Activated CD4-positive, alpha-beta T cell treated with anti-CD3 and anti-CD28 coated beads for 36 hours (primary cell): ENCODE results near the gene EBF4. TPM values are rescaled to one million over a fixed set of nuclear protein-coding genes. Genes with fewer than 3 reads are reported as not detected.
A peak's percentile ranks its signal among the peaks of the same experiment; 100 is the strongest.

ENCODE experiments used
- ATAC-seq: fragments of 200-7000 bp; cut with Tn5 transposase; one replicate; pipeline ENCODE4 v1.10.0; 2021; ENCODE audit warnings: mild to moderate bottlenecking, moderate library complexity
- CTCF ChIA-PET: fragments of 350-600 bp; sonication (Branson Sonifier 250); formaldehyde crosslinking; loops from one replicate; lab custom pipeline; 2021; ENCODE audit warnings: antibody characterized with exemption; lab: Charles Lee
- POLR2A ChIA-PET: fragments of 350-600 bp; sonication (Branson Sonifier 250); formaldehyde crosslinking; loops from one replicate; lab custom pipeline; 2021; ENCODE audit warnings: antibody characterized with exemption, inconsistent platforms; lab: Charles Lee
- DNase-seq: peaks from one replicate; pipeline ENCODE4 v3.0.0-alpha.2; 2020
- H3K27ac Mint-ChIP-seq: one replicate; pipeline ENCODE4 v1.8.0; 2021; ENCODE audit warnings: mixed read lengths
- H3K27me3 Mint-ChIP-seq: one replicate; pipeline ENCODE4 v1.8.0; 2021; ENCODE audit warnings: mixed read lengths
- H3K36me3 Mint-ChIP-seq: one replicate; pipeline ENCODE4 v1.8.0; 2021; ENCODE audit warnings: low read depth, mixed read lengths
- H3K4me1 Mint-ChIP-seq: one replicate; pipeline ENCODE4 v1.8.0; 2021; ENCODE audit warnings: mixed read lengths
- H3K4me3 Mint-ChIP-seq: one replicate; pipeline ENCODE4 v1.8.0; 2021; ENCODE audit warnings: mild to moderate bottlenecking, moderate library complexity, mixed read lengths
- H3K9me3 Mint-ChIP-seq: one replicate; pipeline ENCODE4 v1.8.0; 2021; ENCODE audit warnings: low read depth, mixed read lengths
- intact Hi-C, 2 experiments: fragments of 100-400 bp; cut with DNase I in 1 of 2; cut with micrococcal nuclease in 1 of 2; formaldehyde crosslinking; loops; one replicate each; pipeline versions ENCODE4 v1.14.2 to v1.15.1; 2022 to 2024; cut with DNase I, micrococcal nuclease
- total RNA-seq, 2 experiments: library from RNA; stranded (reverse); gene quantifications; one replicate each; pipeline ENCODE4 v1.2.3, GENCODE V29; 2021

The EBF4 gene
- total RNA-seq, 2 experiments from 2014 or later, result 3.7 to 4.3 TPM

DNA sequence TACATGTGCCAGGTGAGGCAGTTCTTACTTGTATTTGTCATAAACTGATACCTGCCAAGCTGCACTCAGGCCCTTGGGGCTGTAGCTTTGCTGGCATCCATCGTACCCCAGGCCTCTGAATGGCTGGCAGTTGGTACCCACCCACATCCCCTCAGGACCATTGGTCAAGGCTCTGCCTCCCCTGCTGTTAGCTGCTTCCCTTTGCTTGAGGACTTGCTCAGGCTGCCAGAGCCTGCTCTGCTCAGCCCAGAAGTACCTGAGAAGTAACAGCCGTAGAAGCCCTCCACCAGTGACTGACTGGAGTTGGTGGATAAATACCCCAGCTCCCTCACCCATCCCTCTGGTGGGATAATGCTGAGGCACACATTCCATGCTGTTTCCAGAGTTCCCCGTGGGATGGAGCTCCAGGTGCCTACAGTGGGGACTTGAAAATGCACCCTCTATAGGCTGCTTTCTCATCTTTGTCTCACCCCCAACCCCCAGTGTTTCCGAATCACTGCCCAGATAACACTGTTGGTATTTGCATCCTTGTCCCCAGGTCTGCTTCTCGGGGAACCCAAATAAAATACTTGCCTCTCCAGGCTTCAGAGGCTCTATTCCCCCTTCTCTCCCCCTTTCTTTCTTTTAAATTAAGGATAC is 7.3 kb downstream of the EBF4 start:
- DNase-seq, result no peak
- ATAC-seq, result no peak
- ChIA-PET CTCF (interaction anchor here (1.8 kb wide), 1 partner anchor 53 kb away, joined by 7 read pairs; no protein-coding TSS in a partner anchor), POLR2A (no interaction called here)
- intact Hi-C loops, result no loop called here
- no peaks in the 10 kb centered on the region for H3K4me1 Mint-ChIP-seq
- H3K9me3 Mint-ChIP-seq, result no peaks in the 10 kb centered on the region
- H3K27me3 Mint-ChIP-seq, result peaks cover 21% of the 10 kb centered on the region
- H3K4me3 Mint-ChIP-seq, result no peak overlapping the region
- H3K36me3 Mint-ChIP-seq, result no peaks in the 10 kb centered on the region
- no peak overlapping the region for H3K27ac Mint-ChIP-seq

DNA sequence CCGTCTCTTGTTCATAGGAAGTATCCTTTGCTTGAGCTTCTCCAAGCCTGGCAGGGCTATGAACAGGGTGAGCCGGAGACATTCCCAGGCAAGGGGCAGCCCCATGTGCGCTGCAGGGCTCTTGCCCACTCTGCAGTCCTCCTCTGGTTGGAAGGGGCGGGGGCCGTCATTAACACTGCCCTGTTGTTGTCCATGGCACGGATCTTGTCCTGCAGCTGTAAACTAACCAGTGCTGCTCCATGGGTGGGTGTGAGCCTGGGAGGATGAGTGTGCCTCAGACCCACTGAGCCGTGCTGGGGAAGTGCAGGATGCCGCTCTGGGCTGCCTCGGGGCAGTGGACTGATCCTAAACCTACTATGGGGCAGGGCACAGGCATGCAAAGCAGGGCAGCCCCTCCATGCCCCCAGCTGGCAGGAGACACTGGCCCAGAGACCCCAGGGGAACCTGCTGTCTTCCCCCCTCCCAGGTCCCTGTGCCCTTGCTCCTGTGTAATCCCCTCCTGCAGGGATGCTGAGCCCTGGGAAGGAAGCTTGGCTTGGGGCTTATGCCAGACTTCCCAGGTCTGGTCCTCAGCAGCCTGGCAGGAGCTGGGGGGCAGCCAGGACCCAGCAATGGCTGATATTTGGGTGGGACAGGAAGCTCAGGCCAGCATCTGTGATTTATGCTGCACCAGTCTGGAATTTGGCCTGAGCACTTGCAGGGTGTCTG is 8.5 kb downstream of the EBF4 start:
- peaks cover under 1% of the 10 kb centered on the region for H3K4me1 Mint-ChIP-seq
- ATAC-seq (no peak), DNase-seq (no peak)
- ChIA-PET CTCF (interaction anchor here (1.8 kb wide), 1 partner anchor 52 kb away, joined by 7 read pairs; no protein-coding TSS in a partner anchor), POLR2A (no interaction called here)
- H3K36me3 Mint-ChIP-seq, result no peaks in the 10 kb centered on the region
- intact Hi-C loops, result no loop called here
- no peak overlapping the region for H3K27ac Mint-ChIP-seq
- H3K4me3 Mint-ChIP-seq, result no peak overlapping the region
- no peaks in the 10 kb centered on the region for H3K9me3 Mint-ChIP-seq
- peaks cover 11% of the 10 kb centered on the region for H3K27me3 Mint-ChIP-seq

DNA sequence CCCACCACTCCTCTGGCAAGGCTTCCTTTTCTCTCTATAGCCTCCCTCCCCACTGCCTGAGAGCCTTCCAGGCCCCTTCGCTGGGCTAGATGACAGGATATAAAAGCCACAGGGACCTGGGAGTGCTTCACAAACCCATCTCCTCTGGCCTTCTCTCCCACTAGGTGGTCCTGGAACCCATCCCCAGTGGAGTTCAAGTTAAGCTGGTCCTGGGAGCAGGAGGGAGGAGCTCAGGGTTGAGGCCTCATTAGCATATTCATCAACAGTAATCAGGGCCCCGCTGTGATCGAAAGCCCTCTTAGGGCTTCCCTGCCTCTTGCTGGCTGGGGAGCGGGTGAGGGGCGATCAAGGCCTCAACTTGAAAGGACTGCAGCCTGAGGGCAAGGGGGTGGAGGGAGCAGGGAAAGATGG is 9.1 kb downstream of the EBF4 start:
- POLR2A ChIA-PET, result no interaction called here
- H3K27ac Mint-ChIP-seq, result no peak overlapping the region
- intact Hi-C loops, result no loop called here
- DNase-seq (no peak), ATAC-seq (no peak)
- no peaks in the 10 kb centered on the region for H3K36me3 Mint-ChIP-seq
- peaks cover 4% of the 10 kb centered on the region for H3K4me1 Mint-ChIP-seq
- CTCF ChIA-PET, result no interaction called here
- no peaks in the 10 kb centered on the region for H3K9me3 Mint-ChIP-seq
- H3K4me3 Mint-ChIP-seq, result no peak overlapping the region
- H3K27me3 Mint-ChIP-seq, result peaks cover 12% of the 10 kb centered on the region

DNA sequence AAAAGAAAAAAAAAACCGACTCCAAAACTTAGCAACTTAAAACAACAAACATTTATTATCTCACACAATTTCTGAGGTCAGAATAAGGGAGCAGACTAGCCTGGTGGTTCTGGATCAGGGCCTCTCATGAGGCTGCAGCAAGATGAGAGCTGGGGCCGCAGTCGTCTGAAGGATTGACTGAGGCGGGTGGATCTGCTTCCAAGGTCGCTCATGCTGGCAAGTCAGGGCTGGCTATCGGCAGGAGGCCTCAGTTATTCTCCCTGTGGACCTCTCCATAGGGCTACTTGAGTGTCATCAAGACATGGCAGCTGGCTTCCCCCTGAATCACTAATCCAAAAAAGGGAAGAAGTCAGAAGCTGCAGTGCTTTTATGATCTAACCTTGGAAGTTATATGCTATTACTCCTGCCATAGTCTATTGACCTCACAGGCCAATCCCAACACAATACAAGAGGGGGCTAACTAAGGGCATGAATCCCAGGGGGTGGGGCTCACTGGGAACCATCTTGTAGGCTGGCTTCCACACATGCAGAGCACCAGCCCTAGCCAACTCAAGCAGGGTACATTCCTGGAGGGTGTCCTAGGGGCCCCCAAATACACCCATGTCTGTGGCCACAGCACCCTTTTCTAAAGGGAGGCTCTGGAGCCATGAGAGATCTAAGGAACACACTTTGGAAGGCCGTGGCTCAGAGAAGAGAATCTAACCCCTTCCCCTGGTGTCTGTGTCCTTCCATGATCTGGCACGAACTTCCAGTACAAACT is 11.3 kb downstream of the EBF4 start:
- POLR2A ChIA-PET, result no interaction called here
- H3K36me3 Mint-ChIP-seq, result no peaks in the 10 kb centered on the region
- intact Hi-C loops, result no loop called here
- CTCF ChIA-PET, result interaction anchor here (1.3 kb wide), 1 partner anchor 29 kb away, joined by 3 read pairs; no protein-coding TSS in a partner anchor
- H3K4me1 Mint-ChIP-seq, result peaks cover 9% of the 10 kb centered on the region
- H3K4me3 Mint-ChIP-seq, result no peak overlapping the region
- DNase-seq, result no peak
- H3K27ac Mint-ChIP-seq, result no peak overlapping the region
- no peaks in the 10 kb centered on the region for H3K9me3 Mint-ChIP-seq
- H3K27me3 Mint-ChIP-seq, result peaks cover 4% of the 10 kb centered on the region
- ATAC-seq, result no peak

DNA sequence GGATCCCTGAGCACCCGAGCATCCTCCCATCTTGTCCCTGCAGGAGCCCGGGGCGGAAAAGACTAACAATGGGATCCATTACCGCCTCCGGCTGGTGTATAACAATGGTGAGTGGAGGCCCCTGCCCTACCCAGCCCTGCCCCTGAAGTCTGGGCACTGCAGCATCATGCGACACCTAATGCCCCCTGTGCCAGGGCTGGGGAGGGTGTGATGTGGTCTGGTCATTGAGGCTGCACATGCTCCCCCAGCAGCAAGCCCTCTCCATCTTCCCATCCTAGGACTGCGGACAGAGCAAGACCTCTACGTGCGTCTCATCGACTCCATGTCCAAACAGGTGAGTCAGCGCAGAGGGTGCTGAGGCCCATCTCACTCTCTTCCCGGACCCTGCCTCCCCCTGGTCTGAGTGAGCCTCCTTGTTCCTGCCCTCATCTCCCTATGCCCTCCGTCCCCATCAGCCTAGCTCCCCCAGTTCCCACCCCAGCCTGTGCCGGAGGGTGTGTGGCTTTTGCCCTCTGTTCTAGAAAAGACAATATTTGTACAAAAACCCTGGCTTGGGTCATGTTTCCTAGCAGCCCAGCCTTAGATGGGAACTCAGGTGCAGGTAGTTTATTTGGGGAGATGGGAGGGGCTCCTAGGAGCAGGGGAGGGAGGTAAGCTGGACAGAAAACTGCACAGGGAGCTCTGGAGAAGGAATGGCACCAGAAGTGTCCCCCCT is 13.5 kb downstream of the EBF4 start:
- H3K4me1 Mint-ChIP-seq, result peaks cover 9% of the 10 kb centered on the region
- H3K27me3 Mint-ChIP-seq, result peaks cover 2% of the 10 kb centered on the region
- ATAC-seq (no peak), DNase-seq (no peak)
- no peaks in the 10 kb centered on the region for H3K36me3 Mint-ChIP-seq
- CTCF ChIA-PET, result interaction anchor here (0.6 to 1.3 kb wide), 4 partner anchors 30 to 47 kb away, joined by 3 to 4 read pairs (median 4); no protein-coding TSS in a partner anchor
- intact Hi-C loops, result no loop called here
- H3K9me3 Mint-ChIP-seq, result no peaks in the 10 kb centered on the region
- POLR2A ChIA-PET, result no interaction called here
- H3K27ac Mint-ChIP-seq, result no peak overlapping the region
- H3K4me3 Mint-ChIP-seq, result no peak overlapping the region

DNA sequence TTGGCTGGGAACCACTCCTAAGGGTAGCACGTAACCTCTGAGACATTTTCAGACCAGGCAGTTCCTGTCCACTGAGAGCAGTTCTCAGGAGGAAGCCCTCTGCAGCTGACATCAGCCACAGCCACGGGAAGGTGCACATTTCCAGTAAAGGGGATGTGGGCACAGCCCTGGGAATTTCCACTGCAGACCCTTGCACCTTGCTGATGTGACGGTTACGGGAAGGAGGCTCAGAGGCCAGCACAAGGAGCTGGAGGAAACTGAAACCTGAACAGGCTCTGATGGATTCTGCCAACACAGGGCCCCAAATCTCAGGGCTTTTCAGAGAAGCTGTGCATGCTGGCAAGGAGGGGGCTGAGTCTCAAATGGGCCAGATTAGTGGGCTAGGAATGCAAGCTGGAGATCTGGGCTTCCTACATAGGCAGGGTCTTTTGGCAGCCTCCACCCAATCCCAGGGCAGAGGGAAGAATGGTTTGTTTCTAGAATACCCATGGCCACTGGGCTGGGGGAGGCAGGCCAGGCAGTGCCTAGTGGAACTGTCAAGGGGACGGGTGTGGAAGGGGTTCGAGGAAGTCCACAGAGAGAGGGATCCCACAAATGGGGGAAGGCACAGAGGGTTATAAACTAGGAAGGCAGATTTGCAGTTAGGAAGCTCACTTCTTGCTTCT is 14.2 kb downstream of the EBF4 start:
- Mint-ChIP-seq H3K9me3 (no peaks in the 10 kb centered on the region), H3K4me1 (peaks cover 9% of the 10 kb centered on the region), H3K27ac (no peak overlapping the region), H3K27me3 (peaks cover 2% of the 10 kb centered on the region), H3K36me3 (no peaks in the 10 kb centered on the region), H3K4me3 (no peak overlapping the region)
- POLR2A ChIA-PET, result no interaction called here
- DNase-seq, result peak; percentile 44
- peak; percentile 81 for ATAC-seq
- CTCF ChIA-PET, result interaction anchor here (0.6 to 1.3 kb wide), 4 partner anchors 29 to 47 kb away, joined by 3 to 4 read pairs (median 4); no protein-coding TSS in a partner anchor
- intact Hi-C loops, result no loop called here

DNA sequence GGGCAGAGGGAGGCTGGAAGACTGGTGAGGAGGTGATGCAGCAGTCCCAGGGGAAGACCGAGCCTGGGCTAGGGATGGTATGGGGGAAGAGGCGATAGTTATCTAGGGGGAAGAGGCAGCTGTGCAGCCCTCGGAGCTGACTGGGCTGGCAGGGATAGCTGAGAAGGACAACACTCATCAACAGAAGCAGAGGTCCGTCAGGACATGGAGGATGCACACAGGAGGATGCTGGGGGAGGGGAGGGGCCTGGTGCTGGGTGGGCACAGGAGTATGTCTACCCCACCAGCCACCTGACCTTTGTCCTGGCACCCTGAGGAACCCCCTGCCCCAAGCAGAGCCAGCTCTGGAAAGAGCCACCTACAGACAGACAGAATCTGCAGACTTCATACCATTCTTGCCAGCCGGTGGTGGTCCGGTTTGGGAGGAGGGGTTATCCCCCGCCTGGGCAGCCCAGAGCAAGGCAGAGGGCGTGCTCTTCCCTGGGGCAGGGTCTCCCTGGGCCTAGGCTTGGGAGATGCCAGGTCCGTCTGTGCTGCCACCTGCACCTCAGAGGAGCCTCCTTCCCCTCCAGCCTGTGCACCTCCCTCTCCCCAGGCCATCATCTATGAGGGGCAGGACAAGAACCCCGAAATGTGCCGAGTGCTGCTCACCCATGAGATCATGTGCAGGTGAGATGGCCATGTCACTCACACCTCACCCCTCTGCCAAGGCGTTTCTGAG is 14.9 kb downstream of the EBF4 start:
- no peak overlapping the region for H3K27ac Mint-ChIP-seq
- H3K27me3 Mint-ChIP-seq, result peaks cover 2% of the 10 kb centered on the region
- ATAC-seq (no peak), DNase-seq (no peak)
- H3K36me3 Mint-ChIP-seq, result no peaks in the 10 kb centered on the region
- POLR2A ChIA-PET, result no interaction called here
- no peaks in the 10 kb centered on the region for H3K9me3 Mint-ChIP-seq
- H3K4me1 Mint-ChIP-seq, result peaks cover 9% of the 10 kb centered on the region
- intact Hi-C loops, result no loop called here
- no peak overlapping the region for H3K4me3 Mint-ChIP-seq
- CTCF ChIA-PET, result interaction anchor here (0.9 to 1.3 kb wide), 3 partner anchors 29 to 46 kb away, joined by 3 to 4 read pairs (median 4); no protein-coding TSS in a partner anchor

DNA sequence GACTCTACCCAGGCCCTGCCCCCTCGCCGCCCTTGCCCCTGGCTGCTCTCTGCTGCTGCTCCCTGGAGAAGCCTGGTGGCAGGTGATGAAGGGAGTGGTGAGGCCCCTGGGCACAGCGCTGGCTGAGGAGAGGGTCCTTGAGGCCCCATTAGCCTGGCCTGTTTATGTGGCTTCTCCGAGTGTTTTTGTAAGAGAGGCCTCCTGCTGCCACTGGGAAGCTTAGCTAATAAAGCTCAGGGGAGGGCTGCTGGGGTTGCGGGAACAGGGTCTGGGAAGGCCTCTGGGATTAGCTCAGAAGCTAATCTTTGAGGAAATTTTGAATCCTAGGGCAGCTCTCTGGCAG is 15.5 kb downstream of the EBF4 start:
- Mint-ChIP-seq H3K27me3 (peaks cover 2% of the 10 kb centered on the region), H3K4me3 (no peak overlapping the region), H3K27ac (no peak overlapping the region), H3K4me1 (peaks cover 9% of the 10 kb centered on the region), H3K36me3 (no peaks in the 10 kb centered on the region), H3K9me3 (no peaks in the 10 kb centered on the region)
- POLR2A ChIA-PET, result no interaction called here
- CTCF ChIA-PET, result interaction anchor here (1.3 kb wide), 1 partner anchor 22 kb away, joined by 5 read pairs; no protein-coding TSS in a partner anchor
- intact Hi-C loops, result no loop called here
- ATAC-seq (no peak), DNase-seq (no peak)

DNA sequence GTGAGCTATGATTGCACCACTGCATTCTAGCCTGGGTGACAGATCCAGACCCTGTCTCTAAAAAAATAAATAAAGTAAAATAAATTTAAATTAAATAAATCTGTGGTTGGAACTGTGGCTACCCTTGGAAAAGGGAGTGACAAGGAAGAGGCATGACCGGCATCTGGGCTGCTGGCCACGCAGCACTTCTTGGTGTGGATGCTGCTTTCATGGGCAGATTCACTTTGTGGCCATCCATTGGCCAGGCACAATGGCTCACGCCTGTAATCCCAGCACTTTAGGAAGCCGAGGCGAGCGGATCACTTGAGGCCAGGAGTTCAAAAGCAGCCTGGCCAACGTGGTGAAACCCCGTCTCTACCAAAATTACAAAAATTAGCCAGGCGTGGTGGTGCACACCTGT is 16.1 kb downstream of the EBF4 start:
- Mint-ChIP-seq H3K27ac (no peak overlapping the region), H3K4me3 (no peak overlapping the region), H3K36me3 (no peaks in the 10 kb centered on the region), H3K9me3 (no peaks in the 10 kb centered on the region), H3K4me1 (peaks cover 9% of the 10 kb centered on the region), H3K27me3 (peaks cover 2% of the 10 kb centered on the region)
- ChIA-PET POLR2A (no interaction called here), CTCF (interaction anchor here (1.3 to 1.9 kb wide), 2 partner anchors 21 to 44 kb away, joined by 5 to 6 read pairs; no protein-coding TSS in a partner anchor)
- DNase-seq (no peak), ATAC-seq (no peak)
- intact Hi-C loops, result no loop called here

DNA sequence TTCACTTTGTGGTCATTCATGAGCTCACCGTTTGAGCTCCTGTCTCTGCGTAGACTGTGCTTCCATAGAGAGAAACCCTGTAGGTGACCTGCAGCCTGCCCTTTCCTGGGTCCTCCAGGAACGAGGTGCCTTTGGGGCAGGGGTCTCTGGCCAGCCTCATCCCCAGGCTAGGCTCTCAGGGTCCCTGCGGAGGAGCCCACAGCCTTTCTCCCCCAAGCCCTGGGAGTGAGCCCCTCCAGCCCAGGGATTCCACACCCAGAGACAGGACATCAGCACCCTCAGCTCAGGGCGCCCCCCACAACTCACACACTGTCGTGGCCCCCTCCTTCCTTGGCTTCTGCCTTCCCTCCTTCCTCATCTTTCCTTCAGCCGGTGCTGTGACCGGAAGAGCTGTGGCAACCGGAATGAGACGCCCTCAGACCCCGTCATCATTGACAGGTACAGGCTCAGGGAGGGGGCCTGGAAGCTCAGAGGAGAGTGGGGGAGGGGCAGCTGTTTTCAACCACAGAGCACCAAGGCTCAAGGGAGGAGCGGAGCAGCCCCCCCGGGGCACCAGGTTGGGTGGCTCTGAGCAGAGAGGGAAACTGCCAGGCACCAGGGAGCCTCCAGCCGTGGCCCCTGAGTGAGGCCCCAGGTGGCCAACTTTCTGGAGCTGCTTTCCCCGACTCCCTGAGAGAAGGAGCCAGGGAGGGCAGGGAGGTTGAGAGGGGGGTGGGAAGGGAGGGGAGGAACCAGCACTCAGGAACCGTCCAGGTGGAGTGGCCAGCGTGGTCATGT is 16.8 kb downstream of the EBF4 start:
- ChIA-PET POLR2A (no interaction called here), CTCF (interaction anchor here (0.7 to 1.9 kb wide), 3 partner anchors 20 to 43 kb away, joined by 5 to 6 read pairs (median 5); no protein-coding TSS in a partner anchor)
- H3K9me3 Mint-ChIP-seq, result no peaks in the 10 kb centered on the region
- H3K27ac Mint-ChIP-seq, result no peak overlapping the region
- H3K36me3 Mint-ChIP-seq, result no peaks in the 10 kb centered on the region
- intact Hi-C loops, result no loop called here
- ATAC-seq (no peak), DNase-seq (no peak)
- H3K4me3 Mint-ChIP-seq, result no peak overlapping the region
- peaks cover 9% of the 10 kb centered on the region for H3K4me1 Mint-ChIP-seq
- H3K27me3 Mint-ChIP-seq, result peaks cover 2% of the 10 kb centered on the region
